Measurements from ENCODE around the gene MYO3A.

DNA sequence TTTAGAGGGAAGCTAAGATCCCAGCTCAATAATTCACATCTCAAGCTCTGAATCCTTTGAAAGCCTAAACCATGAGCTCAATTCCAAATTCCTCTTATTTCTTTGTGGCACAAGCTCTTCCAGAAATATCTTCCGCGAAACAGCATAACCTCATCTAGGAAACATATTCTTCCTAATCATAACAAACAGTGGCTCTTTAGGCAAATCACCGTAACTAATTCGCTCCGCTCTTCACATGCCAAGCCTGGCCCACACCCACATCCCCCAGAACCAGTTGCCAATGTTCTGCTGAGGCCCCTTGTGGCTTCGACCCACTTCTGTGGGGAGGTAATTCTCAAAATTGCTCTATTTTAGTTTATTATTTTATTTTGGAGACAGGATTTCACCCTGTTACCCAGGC is 301.7 kb downstream of the MYO3A start:
- TF ChIP-seq, protein P1, sequence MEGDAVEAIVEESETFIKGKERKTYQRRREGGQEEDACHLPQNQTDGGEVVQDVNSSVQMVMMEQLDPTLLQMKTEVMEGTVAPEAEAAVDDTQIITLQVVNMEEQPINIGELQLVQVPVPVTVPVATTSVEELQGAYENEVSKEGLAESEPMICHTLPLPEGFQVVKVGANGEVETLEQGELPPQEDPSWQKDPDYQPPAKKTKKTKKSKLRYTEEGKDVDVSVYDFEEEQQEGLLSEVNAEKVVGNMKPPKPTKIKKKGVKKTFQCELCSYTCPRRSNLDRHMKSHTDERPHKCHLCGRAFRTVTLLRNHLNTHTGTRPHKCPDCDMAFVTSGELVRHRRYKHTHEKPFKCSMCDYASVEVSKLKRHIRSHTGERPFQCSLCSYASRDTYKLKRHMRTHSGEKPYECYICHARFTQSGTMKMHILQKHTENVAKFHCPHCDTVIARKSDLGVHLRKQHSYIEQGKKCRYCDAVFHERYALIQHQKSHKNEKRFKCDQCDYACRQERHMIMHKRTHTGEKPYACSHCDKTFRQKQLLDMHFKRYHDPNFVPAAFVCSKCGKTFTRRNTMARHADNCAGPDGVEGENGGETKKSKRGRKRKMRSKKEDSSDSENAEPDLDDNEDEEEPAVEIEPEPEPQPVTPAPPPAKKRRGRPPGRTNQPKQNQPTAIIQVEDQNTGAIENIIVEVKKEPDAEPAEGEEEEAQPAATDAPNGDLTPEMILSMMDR (optimal IDR thresholded peaks at IDR 0.05 in 1 of 3, IDR thresholded peaks at IDR 0.05 in 1 of 3, conservative IDR thresholded peaks at IDR 0.05 in 1 of 3; ENCODE audit: extremely low read depth in 1 of 3, insufficient read depth in 2 of 3, low read length in 3 of 3): no peak
- no peak for TF ChIP-seq EZH2 (IDR thresholded peaks at IDR 0.05; ENCODE audit: low read length)
